GM21619 (cell line): ENCODE measurements around the gene ABHD16B.
"Not testable (repeated sequence)": the region's sequence is repeated elsewhere in the genome, so short reads cannot be mapped to it uniquely, and the experiment has no call there.

Experiments
- ATAC-seq: cut with Tn5 transposase; IDR thresholded peaks from one replicate; pipeline ENCODE4 v1.9.1; 2021; ENCODE audit not compliant: unreplicated experiment

Gene ABHD16B

DNA sequence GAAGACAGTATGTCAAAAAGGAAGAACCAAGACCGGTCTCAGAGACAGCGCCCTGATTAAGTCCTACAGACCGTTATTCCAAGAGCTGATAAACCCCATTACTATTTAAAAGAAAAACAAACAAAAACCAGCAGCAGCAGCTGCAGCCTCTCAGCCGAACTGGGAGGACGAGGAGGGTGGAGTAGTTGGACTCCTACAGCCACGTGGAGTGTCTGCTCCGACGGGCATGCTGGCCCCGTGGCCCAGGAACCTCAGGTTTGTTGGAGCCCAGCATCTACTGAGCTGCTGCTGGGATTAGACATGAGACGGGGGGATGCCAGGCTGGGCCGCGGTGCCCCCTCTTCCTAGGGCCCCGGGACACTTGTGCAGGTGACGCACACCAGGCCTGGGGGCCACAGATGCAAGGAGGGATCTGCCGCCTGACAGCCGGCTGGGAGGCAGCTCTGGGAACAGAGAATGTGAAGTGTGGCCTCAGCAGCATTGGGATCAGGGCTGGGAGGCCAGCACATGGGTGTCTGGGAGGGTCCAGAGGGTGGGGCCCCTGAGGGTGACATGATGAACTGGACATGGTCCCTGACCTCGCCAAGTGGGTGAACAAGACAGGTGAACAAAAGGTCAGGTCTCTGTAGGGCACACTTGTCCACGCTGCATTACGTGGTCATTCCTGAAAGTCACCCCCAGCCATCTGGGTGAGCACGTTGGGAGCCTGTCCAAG, 27.4 kb upstream of the ABHD16B start:
- ATAC-seq, result no peak

DNA sequence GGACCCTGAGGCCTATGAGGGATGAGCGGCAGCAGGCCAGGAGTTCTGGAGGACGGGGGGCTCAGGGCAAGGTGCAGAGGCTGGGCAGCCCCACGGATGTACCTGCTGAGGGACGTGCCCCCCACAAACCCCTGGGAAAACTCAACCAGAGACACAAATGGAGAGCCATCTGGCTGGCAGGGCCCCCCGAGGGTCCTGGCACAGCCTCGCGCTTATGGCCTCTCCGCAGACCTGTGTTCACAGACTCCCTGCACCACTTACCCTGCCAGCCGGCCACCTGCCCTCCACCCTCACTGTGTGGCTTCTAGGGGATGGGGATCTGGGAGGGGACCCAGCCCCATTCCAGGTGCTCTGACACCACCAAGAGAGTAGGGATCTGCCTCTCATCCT, 26.8 kb upstream of the ABHD16B start:
- no peak for ATAC-seq

DNA sequence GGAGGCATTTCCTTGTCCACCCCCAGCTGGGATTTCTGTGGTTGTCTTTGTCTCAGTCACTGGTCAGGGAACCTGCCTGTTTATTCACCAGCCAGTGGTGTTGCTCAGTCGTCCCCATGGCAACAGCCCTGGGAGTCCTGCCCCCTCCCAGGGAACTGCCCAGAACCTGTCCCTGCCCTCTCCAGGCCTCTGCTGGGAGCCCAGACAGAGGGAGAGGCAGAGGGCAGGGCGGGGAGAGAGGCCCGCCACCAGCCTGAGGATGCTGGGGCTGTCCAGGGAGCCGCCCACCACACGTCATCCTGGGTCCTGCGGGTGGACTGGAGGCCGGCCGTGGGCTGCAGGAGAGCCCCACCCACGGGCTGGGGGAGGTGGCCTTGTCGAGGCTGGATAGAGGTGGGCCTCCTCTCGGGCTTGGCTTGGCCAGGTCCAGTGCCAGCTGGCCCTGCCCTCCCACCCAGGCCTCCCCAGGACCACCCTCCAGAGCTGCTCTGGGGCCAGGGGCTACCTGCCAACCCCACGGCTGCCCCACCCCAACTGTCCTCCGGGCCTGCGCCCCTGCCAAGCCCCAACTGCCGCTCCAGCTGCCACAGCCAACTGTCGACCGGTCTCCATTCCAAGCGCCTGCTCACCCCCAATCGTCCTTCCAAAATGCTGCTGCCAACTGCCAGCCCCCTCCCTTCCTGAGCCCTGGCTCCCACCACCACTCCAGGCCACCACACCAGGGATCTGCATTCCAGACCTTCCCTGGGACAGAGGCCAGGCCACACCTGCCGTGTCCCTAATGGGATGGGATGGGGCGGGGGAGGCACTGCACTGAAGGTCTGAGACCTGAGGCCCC, 26.1 kb upstream of the ABHD16B start:
- ATAC-seq, result no peak

DNA sequence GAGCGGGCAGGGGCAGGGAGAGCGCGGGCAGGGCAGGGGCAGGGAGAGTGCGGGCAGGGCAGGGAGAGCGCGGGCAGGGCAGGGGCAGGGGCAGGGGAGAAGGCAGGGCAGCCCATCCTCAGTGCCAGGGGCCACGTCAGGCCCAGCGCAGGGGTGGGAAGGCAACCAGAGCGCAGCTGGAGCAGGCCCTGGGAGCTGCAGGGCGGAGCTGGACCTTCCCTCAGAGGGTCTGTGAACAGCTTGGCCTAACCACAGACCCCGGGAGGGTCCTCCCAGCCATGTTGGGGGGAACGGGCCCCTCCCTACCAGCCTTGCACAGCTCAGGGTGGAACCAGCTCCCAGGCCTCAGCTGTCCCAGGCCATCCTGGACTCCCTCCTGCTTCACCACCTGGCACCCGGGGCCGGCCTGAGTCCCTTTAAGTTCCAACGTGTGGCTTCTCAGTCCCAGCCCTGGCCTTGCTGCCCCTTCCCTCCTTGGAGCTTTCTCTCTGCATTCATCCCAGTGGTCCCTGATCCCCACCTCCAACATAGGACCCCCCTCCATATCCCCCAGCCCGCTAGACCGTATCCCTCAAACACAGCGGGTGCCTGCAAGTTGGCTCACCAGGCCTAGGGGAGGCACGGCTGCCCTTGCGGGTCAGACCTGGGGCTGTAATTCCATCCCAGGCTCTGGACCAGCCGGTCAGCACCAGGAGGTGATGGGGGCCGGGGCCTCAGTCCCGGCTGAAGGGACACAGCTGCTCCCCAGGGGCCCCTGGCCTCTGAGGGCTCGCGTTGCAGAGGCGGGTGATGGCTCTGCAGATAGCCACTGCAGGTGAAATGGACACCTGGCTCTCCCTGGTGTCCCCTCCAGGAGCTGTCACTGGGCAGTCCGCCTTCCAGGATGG, 24.6 kb upstream of the ABHD16B start:
- ATAC-seq, result no peak

DNA sequence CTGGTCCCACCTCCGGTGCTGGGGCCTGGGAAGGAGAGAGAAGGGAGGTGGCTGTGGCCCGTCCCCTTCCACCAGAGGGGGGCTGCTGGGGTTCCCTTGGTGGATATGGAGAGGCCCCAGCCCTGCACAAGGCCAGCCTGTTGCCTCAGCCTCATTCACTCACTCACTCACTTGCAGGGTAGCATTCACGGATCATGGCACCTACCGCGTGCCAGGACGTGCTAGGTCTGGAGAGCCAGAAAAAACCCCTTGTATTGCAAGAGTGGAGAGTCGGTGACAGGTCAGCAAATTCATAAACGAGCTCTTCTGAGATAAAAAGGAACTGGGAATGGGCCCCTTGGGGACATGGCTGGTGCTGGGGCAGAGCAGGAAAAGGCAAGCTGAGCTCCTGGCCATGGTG, 23.8 kb upstream of the ABHD16B start:
- no peak for ATAC-seq

DNA sequence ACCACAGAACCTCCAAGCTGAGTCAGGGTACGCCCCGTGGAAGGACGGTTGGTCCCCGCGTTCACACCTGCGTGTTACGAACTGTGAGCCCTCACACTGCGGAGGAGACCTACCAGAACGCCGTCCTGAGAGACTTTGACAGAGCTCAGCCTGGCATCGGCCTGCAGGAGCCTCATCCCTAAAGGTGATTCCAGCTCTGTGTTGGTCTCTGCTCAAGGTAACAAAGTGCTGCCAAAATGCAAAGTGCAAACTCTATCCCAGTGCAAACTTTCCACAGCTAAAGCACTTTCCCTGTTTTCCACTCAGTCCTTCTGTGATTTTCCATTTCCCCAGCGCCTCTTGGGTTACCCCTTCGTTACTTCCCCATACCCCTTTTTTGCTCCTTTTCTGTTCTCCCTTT, 21.7 kb upstream of the ABHD16B start:
- ATAC-seq, result no peak

DNA sequence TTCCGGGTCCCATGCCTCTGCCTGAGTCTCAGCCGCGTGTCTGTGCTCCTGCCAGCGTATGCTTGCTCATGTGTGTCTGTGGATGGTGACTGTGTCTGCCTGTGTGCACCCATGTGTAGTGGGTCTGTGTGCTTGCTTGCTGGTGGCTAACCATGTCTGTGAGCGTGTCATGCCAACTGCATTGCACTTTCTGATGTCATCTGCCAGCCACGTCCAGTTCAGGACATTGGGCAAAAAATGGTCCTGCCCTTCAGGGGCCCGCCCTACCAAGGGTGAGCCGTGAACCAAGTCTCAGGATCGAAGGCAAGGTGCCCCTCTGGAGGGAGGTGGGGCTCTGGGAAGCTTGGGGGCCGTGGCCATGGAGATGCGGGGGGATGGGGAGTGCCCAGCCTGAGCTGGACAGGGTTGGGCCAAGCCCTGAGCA, 20.9 kb upstream of the ABHD16B start:
- no peak for ATAC-seq

DNA sequence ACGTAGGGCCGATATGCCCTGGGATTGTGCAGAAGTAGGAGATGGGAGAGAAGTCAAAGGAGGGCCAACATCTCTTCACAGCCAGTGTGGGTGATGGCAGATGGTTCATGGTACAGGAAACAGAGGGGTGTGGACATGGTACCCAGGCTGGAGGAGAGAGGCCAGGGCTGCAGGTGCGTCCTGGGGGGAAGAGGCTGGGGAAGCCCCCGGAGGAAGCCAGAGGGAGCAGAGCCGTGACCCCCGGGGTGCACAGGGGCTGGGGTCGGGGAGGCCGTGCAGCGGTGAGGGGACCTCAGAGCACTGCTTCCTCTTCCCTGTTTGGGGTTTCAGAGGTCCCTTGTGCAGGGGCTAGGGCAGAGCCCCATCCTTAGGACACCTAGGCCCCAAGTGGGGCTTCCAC, 19.0 kb upstream of the ABHD16B start:
- no peak for ATAC-seq

DNA sequence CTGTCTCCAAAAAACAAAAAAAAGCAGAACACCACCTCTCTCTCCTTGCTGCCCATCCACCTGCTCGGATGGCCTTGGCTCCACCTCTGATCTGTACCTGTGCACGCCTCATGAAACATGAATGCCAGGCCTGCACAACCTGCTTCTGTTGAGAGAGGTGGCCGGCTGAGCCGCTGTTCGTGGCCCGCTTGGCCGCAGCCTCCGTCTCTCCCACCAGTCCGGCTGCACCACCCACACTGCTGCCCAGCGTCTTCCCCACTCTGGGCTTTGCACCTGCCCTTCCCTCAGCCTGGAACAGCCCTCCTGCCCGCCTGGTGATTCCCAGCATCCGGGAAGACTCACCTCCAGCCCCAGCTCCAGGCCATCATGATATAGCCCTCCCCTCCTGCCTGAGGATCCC, 18.1 kb upstream of the ABHD16B start:
- no peak for ATAC-seq

DNA sequence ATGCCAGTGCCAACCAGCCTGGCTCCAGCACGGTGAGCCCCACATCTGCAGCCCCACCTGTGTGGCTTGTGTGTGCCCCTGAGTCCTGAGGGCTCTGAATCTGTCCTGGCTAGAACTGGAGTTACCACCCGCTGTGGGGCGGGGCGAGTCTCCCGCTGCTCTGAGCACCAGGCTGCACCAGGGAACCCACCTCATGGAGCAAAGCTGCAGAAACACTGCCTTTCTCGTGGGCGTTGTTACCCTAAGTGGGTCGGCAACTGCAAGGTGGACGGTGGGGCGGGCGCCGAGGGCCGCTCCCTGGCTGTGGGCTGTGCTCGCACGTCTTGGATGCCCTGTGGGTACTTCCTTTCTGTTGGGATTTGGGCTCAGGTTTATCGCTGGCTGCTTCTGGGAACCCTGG, 17.5 kb upstream of the ABHD16B start:
- no peak for ATAC-seq

DNA sequence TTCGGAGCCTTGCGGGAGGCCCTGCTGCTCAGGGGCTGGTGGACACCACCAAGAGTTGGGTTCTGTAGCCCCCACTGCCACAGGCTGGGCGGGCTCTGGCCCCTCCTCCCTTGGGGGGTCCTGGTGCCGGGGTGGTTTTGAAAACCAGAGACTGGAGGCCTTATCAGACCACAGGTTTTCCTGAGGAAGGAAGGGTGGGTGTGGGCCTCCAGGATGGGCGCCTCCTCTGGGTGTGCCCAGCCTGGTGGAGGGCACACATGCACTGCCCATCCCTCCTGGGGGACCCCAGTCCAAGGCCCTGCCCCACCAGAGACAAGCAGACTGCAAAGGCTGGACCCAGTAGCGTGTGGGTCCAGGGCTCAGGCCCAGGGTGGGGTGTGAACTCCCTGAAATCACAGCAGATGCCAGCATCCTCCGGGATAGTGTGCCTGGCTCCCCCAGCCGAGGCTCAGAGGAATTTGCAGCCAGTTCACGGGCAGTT, 16.7 kb upstream of the ABHD16B start:
- no peak for ATAC-seq

DNA sequence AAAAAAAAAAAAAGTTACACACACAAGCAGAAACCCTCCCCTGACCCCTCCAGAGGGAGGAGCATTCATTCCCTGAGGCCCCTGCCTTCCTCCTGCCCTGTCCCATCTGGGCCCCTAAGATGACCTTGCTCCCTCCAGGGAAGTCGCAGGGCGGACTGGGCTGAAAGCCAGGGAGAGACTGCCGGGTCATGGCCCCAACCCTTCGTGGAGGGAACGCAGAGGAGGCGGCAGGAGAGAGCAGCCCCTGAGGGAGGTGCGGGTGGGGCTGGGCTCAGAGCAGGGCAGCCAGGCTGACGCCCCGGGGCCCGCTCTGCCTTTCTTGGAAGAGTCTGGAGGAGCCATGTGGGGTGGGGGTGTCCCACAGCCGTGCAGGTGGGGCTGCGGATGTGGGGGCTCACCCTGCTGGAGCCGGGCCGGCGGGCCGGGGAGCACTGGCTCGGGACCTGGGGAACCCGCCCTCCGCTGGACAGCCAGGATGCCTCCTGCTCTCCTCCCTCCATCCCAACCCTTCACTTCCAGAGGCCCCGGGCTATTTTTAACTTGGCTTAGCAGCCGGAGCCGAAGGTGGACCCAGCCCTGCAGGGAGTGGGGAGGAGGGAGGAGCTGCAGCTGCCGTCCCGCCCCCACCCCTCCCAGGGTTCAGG, 15.0 kb upstream of the ABHD16B start:
- no peak for ATAC-seq

DNA sequence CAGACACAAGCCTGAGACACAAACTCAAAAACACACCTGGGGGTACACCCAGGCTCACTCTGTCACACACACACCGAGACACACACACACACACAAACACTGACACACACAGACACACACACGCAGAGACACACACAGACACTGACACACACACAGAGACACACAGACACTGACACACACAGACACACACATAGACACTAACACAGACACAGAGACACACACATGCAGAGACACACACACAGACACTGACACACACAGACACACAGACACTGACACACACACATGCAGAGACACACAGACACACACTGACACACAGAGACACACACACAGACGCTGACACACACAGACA, 14.4 kb upstream of the ABHD16B start:
- no peak for ATAC-seq

DNA sequence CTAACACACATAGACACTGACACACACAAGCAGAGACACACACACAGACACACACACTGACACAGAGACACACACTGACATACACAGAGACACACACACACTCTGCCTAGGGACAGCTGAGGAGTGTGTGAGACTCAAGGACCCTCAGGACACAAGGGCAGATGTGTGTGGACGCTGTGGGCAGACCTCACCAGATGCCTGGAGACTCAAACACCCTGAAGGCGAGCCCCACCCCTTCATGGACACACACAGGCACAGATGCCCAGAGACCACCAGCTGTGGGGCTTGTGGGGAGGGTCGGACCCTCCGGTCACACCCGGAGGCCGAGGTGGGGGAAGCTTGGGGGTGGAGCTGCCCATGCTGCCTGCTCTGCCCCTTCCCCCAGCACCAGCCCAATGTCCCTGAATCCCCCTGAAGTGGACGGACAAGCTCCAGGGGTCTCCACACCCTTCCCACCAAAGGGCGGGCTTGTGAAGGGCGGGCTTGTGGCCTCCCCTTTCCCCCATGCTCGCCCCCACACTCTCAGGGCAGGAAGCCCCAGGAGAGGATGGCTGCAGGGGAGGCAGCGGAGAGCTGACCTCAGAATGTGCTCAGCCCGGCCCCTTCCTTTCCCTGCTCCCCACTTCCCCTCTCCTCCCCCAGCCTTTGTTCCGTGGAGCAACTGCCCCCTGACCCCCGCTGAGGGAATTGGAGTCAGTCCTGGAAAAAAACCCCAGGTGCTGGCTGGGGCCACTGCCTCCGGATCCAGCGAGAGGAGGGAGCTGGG, 13.9 kb upstream of the ABHD16B start:
- ATAC-seq, result no peak

DNA sequence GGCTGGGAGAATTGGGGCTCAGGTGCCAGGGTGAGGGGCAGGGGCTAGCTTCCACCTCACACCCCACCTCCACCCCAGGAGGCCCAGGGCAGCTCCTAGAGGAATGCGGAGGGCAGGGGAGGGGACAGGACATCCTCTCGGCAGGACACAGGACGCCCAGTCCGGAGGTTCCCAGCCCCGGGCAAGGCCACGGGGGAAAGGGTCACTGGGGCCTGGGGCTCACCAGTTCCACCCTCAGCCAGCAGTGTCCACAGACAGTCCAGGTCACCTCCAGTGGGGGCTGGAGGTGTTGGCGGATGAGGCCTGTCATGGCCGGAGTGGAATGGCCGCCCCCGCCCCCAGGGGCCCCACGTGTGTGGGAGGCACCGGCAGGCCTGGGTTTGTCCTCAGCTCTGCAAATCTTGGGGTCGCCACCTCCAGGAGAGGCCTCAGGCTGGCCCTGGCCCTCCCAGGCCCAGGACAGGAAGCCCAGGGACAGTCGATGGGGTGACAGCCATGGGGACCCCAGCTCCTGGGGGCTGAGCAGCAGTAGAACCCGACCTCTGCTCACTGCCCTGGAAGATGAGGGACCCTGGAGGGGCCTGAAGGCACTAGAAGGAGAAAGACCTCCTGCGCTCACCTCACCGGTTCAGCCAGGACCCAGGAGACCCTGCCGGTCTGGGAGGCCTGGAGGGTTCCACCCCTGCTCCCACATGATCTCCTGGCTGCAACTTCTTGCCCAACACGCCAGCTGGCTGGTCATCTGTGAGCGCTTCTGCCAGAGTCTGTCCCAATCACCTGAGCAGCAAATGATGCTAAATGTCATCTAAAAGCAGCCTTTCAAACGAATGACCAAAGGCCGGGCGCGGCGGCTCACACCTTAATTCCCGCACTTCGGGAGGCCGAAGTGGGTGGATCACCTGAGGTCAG, 13.0 kb upstream of the ABHD16B start:
- no peak for ATAC-seq

DNA sequence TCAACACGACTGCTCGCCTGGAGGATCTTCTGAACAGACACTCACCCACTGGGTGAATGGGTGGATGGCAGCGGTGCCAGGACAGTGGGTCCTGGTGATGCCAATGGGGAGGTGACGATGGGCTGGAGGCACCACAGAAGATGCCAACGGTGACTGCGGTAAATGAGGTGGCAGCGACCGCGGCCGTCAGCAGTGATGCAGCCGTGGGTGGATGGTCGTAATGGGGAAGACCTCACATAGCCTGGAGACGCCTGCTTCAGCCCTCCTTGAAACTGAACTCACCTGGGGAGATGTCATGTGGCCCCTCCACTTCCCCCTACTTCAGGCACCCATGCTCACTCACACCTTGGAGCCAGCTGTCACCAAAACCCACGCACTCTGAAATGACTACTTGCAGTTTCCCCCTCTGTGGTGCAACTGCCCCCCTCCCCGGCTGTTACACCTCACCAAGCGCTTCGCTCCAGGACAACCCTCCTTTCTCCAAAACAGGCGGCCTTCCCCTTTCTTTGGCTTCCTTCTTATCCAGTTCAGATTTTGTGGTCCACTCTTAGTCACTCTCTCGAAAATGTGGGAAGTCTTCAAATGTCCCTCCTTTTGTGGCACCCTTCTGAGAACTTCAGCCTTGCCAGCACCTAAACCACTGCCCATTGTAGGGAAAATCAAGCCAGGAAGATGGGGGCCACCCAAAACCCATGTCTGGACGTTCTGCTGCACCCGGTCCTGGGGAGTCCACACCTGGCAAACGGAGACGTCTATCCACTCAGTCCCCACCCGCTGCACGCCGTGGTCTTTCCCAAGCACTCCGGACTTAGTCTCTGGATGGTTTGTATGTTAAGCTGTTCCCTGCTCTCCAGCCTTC, 10.4 kb upstream of the ABHD16B start:
- ATAC-seq, result peak; percentile 78

DNA sequence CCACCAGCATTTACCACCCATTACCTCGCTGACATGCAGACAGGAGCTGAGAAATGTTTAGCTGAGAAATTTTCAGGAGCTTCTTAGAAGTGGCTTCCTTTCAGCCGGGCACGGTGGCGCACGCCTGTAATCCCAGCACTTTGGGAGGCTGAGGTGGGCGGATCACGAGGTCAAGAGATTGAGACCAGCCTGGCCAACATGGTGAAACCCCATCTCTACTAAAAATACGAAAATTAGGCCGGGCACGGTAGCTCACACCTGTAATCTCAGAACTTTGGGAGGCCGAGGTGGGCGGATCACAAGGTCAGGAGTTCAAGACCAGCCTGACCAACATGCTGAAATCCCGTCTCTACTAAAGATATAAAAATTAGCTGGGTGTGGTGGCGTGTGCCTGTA, 9.8 kb upstream of the ABHD16B start:
- not testable (repeated sequence) for ATAC-seq

DNA sequence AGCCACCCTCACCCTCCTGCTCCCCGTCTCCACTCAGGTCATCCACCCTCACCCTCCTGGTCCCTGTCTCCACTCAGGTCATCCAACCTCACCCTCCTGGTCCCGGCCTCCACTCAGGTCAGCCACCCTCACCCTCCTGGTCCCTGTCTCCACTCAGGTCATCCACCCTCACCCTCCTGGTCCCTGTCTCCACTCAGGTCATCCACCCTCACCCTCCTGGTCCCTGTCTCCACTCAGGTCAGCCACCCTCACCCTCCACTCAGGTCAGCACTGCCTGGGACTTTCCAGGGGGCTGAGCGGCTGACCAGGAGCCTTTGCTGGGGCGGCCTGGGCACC, 7.6 kb upstream of the ABHD16B start:
- not testable (repeated sequence) for ATAC-seq
